HEK293 (cell line): ENCODE data around the gene CTF1.

ENCODE experiments used
- ELK4 ChIP-seq: IDR thresholded peaks from 2 replicates; pipeline ENCODE4 v1.6.1; 2011; ENCODE audit warnings: mild to moderate bottlenecking, low read depth, low read length, borderline replicate concordance
- FEZF1 ChIP-seq: fragments of 450-650 bp; formaldehyde crosslinking; IDR thresholded peaks from 2 replicates; pipeline ENCODE4 v1.5.1; 2016; ENCODE audit warnings: missing biosample characterization, missing genetic modification characterization
- GFI1B ChIP-seq: fragments of 450-650 bp; formaldehyde crosslinking; IDR thresholded peaks from 2 replicates; pipeline ENCODE4 v1.5.1; 2016; ENCODE audit warnings: missing biosample characterization, missing genetic modification characterization
- IKZF3 ChIP-seq: fragments of 450-650 bp; IDR thresholded peaks from 2 replicates; pipeline ENCODE4 v1.5.0; 2018; ENCODE audit warnings: missing biosample characterization, mild to moderate bottlenecking, missing genetic modification characterization, moderate library complexity
- MZF1 ChIP-seq: fragments of 450-650 bp; formaldehyde crosslinking; IDR thresholded peaks from 2 replicates; pipeline ENCODE4 v1.5.1; 2017; ENCODE audit warnings: missing biosample characterization, missing genetic modification characterization, borderline replicate concordance
- RBAK ChIP-seq: fragments of 450-650 bp; formaldehyde crosslinking; IDR thresholded peaks from 2 replicates; pipeline ENCODE4 v1.5.1; 2016; ENCODE audit warnings: missing biosample characterization, missing genetic modification characterization
- SP2 ChIP-seq: fragments of 450-650 bp; formaldehyde crosslinking; IDR thresholded peaks from 2 replicates; pipeline ENCODE4 v1.5.1; 2016; ENCODE audit warnings: missing biosample characterization, missing genetic modification characterization
- TRIM28 ChIP-seq: IDR thresholded peaks from 2 replicates; pipeline ENCODE4 v1.6.1; 2011; ENCODE audit warnings: low read length, control low read depth, borderline replicate concordance
- TSHZ1 ChIP-seq: fragments of 450-650 bp; formaldehyde crosslinking; IDR thresholded peaks from 2 replicates; pipeline ENCODE4 v1.5.1; 2016; ENCODE audit warnings: missing biosample characterization, missing genetic modification characterization, borderline replicate concordance
- YY2 ChIP-seq: fragments of 450-650 bp; formaldehyde crosslinking; IDR thresholded peaks from 2 replicates; pipeline ENCODE4 v1.5.1; 2016; ENCODE audit warnings: missing biosample characterization, missing genetic modification characterization
- ZBTB1 ChIP-seq: fragments of 450-650 bp; formaldehyde crosslinking; IDR thresholded peaks from 2 replicates; pipeline ENCODE4 v1.5.1; 2016; ENCODE audit warnings: missing biosample characterization, missing genetic modification characterization
- ZBTB20 ChIP-seq: fragments of 450-650 bp; formaldehyde crosslinking; IDR thresholded peaks from 2 replicates; pipeline ENCODE4 v1.5.1; 2016; ENCODE audit warnings: missing biosample characterization, missing genetic modification characterization
- ZNF114 ChIP-seq: fragments of 450-650 bp; formaldehyde crosslinking; IDR thresholded peaks from 2 replicates; pipeline ENCODE4 v1.5.0; 2017; ENCODE audit warnings: missing biosample characterization, missing genetic modification characterization
- ZNF138 ChIP-seq: fragments of 450-650 bp; formaldehyde crosslinking; IDR thresholded peaks from 2 replicates; pipeline ENCODE4 v1.5.1; 2016; ENCODE audit warnings: missing biosample characterization, missing genetic modification characterization, borderline replicate concordance
- ZNF140 ChIP-seq: fragments of 450-650 bp; formaldehyde crosslinking; IDR thresholded peaks from 2 replicates; pipeline ENCODE4 v1.5.1; 2016; ENCODE audit warnings: missing biosample characterization, missing genetic modification characterization
- ZNF184 ChIP-seq: fragments of 450-650 bp; IDR thresholded peaks from 2 replicates; pipeline ENCODE4 v1.5.1; 2018; ENCODE audit warnings: missing biosample characterization, mild to moderate bottlenecking, missing genetic modification characterization
- ZNF202 ChIP-seq: fragments of 450-650 bp; formaldehyde crosslinking; IDR thresholded peaks from 2 replicates; pipeline ENCODE4 v1.5.1; 2016; ENCODE audit warnings: missing biosample characterization, missing genetic modification characterization, borderline replicate concordance
- ZNF366 ChIP-seq: fragments of 450-650 bp; formaldehyde crosslinking; conservative IDR thresholded peaks from 2 replicates; pipeline ENCODE4 v1.5.1; 2016; ENCODE audit warnings: missing biosample characterization, missing genetic modification characterization
- ZNF549 ChIP-seq: fragments of 450-650 bp; IDR thresholded peaks from 2 replicates; pipeline ENCODE4 v1.5.1; 2018; ENCODE audit warnings: missing biosample characterization, missing genetic modification characterization, mild to moderate bottlenecking, inconsistent platforms, moderate library complexity
- ZNF600 ChIP-seq: fragments of 450-650 bp; formaldehyde crosslinking; IDR thresholded peaks from 2 replicates; pipeline ENCODE4 v1.5.1; 2016; ENCODE audit warnings: missing biosample characterization, missing genetic modification characterization
- ZNF624 ChIP-seq: fragments of 450-650 bp; formaldehyde crosslinking; IDR thresholded peaks from 2 replicates; pipeline ENCODE4 v1.5.1; 2017; ENCODE audit warnings: missing biosample characterization, missing genetic modification characterization
- ZNF645 ChIP-seq: fragments of 450-650 bp; formaldehyde crosslinking; IDR thresholded peaks from 2 replicates; pipeline ENCODE4; 2016; ENCODE audit warnings: missing biosample characterization, missing genetic modification characterization
- ZNF707 ChIP-seq: fragments of 450-650 bp; formaldehyde crosslinking; IDR thresholded peaks from 2 replicates; pipeline ENCODE4 v1.5.1; 2016; ENCODE audit warnings: missing biosample characterization, missing genetic modification characterization
- ZNF76 ChIP-seq: fragments of 450-650 bp; formaldehyde crosslinking; IDR thresholded peaks from 2 replicates; pipeline ENCODE4; 2016; ENCODE audit warnings: low read depth, missing biosample characterization, missing genetic modification characterization, borderline replicate concordance
- ZNF837 ChIP-seq: fragments of 450-650 bp; formaldehyde crosslinking; IDR thresholded peaks from 2 replicates; pipeline ENCODE4 v1.5.1; 2016; ENCODE audit warnings: missing biosample characterization, missing genetic modification characterization
- TF ChIP-seq, protein P1 (sequence below): fragments of 450-650 bp; formaldehyde crosslinking; IDR thresholded peaks from 2 replicates; pipeline ENCODE4 v1.5.1; 2016; ENCODE audit warnings: missing biosample characterization, missing genetic modification characterization
- TF ChIP-seq, protein P2 (sequence below): fragments of 450-650 bp; formaldehyde crosslinking; IDR thresholded peaks from 2 replicates; pipeline ENCODE4 v1.5.1; 2016; ENCODE audit warnings: missing biosample characterization, missing genetic modification characterization
- TF ChIP-seq, protein P3 (sequence below): fragments of 450-650 bp; formaldehyde crosslinking; IDR thresholded peaks from 2 replicates; pipeline ENCODE4 v1.5.1; 2016; ENCODE audit warnings: missing biosample characterization, missing genetic modification characterization

The CTF1 gene

DNA sequence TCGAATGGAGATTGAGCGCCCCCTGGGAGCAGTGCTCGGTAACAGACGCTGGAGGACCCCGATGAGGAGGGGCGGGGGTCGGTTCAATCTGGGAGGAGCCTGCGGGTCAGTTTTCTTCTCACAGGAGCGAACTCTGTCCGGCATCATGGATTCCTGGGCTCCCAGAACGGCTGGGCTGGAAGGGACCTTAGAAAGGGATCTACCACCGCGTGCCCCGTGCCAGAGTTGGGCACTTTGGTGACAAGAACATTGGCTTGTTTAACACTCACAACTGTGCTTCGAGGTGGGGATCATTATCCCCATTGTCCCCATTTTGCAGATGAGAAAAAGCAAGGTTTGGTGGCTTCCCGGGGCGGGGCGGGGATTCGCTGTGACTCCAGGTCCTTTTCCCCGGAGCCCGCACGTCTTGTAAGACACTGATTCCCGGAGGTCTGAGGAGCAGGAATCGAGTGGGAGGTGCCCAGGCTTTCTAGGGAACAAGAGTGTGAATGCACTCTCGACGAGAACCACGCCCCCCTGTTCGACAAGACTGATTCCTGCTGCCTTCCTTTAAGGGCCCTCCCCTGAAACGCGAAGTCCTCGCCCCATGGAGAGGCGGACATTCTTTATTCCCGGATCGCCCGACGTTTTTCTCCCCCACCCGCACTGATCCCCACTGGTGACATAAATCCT lies 25.5 kb downstream of the CTF1 start (continued):
- no peak for TF ChIP-seq ELK4
- TF ChIP-seq ZNF184 (tag by site-specific recombination), result 0 out of 2 replicates have a peak, but pooled peaks have one; percentile 18
- no peak for TF ChIP-seq ZNF707 (tag by site-specific recombination)
- no peak for TF ChIP-seq ZNF645 (tag by site-specific recombination)
- no peak for TF ChIP-seq YY2 (tag by site-specific recombination)
- TF ChIP-seq MZF1 (tag by site-specific recombination), result peak; percentile 100
- peak; percentile 34; the same call in 1 of the 2 replicates for TF ChIP-seq GFI1B (tag by site-specific recombination)
- no peak for TF ChIP-seq ZNF76 (tag by site-specific recombination)
- TF ChIP-seq ZNF140, result no peak
- peak; percentile 98 for TF ChIP-seq ZBTB20 (tag by site-specific recombination)
- TF ChIP-seq RBAK (tag by site-specific recombination), result no peak
- no peak for TF ChIP-seq ZNF549
- peak; percentile 31 for TF ChIP-seq ZNF366 (tag by site-specific recombination)
- TF ChIP-seq ZNF837 (tag by site-specific recombination), result no peak
- TF ChIP-seq ZNF114, result no peak
- TF ChIP-seq, protein P1, sequence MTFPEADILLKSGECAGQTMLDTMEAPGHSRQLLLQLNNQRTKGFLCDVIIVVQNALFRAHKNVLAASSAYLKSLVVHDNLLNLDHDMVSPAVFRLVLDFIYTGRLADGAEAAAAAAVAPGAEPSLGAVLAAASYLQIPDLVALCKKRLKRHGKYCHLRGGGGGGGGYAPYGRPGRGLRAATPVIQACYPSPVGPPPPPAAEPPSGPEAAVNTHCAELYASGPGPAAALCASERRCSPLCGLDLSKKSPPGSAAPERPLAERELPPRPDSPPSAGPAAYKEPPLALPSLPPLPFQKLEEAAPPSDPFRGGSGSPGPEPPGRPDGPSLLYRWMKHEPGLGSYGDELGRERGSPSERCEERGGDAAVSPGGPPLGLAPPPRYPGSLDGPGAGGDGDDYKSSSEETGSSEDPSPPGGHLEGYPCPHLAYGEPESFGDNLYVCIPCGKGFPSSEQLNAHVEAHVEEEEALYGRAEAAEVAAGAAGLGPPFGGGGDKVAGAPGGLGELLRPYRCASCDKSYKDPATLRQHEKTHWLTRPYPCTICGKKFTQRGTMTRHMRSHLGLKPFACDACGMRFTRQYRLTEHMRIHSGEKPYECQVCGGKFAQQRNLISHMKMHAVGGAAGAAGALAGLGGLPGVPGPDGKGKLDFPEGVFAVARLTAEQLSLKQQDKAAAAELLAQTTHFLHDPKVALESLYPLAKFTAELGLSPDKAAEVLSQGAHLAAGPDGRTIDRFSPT, result no peak
- peak; percentile 68; the same call in 1 of the 2 replicates for TF ChIP-seq IKZF3 (tag by site-specific recombination)
- TF ChIP-seq ZNF600 (tag by site-specific recombination), result 0 out of 2 replicates have a peak, but pooled peaks have one; percentile 10
- 0 out of 2 replicates have a peak, but pooled peaks have one; percentile 5 for TF ChIP-seq TSHZ1 (tag by site-specific recombination)
- TF ChIP-seq TRIM28, result 0 out of 2 replicates have a peak, but pooled peaks have one; percentile 28
- TF ChIP-seq ZNF624 (tag by site-specific recombination), result no peak
- no peak for TF ChIP-seq ZBTB1 (tag by site-specific recombination)
- no peak for TF ChIP-seq ZNF138
- TF ChIP-seq FEZF1 (tag by site-specific recombination), result no peak
- TF ChIP-seq, protein P2, sequence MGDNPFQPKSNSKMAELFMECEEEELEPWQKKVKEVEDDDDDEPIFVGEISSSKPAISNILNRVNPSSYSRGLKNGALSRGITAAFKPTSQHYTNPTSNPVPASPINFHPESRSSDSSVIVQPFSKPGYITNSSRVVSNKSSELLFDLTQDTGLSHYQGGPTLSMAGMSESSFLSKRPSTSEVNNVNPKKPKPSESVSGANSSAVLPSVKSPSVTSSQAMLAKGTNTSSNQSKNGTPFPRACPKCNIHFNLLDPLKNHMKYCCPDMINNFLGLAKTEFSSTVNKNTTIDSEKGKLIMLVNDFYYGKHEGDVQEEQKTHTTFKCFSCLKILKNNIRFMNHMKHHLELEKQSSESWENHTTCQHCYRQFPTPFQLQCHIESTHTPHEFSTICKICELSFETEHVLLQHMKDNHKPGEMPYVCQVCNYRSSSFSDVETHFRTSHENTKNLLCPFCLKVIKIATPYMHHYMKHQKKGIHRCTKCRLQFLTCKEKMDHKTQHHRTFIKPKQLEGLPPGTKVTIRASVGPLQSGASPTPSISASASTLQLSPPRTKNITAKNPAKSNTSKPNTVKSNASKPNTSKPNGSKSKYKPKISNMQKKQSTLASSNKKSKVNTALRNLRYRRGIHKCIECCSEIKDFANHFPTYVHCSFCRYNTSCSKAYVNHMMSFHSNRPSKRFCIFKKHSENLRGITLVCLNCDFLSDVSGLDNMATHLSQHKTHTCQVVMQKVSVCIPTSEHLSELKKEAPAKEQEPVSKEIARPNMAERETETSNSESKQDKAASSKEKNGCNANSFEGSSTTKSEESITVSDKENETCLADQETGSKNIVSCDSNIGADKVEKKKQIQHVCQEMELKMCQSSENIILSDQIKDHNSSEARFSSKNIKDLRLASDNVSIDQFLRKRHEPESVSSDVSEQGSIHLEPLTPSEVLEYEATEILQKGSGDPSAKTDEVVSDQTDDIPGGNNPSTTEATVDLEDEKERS, result no peak
- TF ChIP-seq, protein P3, sequence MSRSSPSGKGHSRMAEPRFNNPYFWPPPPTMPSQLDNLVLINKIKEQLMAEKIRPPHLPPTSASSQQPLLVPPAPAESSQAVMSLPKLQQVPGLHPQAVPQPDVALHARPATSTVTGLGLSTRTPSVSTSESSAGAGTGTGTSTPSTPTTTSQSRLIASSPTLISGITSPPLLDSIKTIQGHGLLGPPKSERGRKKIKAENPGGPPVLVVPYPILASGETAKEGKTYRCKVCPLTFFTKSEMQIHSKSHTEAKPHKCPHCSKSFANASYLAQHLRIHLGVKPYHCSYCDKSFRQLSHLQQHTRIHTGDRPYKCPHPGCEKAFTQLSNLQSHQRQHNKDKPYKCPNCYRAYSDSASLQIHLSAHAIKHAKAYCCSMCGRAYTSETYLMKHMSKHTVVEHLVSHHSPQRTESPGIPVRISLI, result no peak
- peak; percentile 93 for TF ChIP-seq SP2 (tag by site-specific recombination)
- TF ChIP-seq ZNF202 (tag by site-specific recombination), result no peak
